ENCODE measurements around the gene CFAP74.

DNA sequence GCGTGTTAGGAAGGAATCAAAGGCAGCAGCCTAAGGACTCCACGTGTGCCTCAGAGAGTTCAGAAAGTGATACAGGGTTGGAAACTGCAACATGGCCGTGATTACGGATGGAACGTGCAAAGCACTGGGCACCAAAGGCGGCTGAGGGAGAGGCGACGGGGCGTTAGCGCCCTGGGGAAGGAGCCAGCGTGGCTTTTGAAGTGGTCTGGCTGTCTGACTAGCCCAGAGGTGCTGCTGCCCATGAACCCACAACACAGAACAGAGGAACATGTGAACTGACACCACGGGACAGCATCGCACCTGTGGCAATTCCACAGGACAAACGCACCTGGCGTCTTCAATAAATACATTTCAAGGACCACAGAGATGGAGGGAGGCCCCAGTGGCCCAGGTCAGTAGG is 66.5 kb downstream of the CFAP74 start:
- TF ChIP-seq, protein P1, sequence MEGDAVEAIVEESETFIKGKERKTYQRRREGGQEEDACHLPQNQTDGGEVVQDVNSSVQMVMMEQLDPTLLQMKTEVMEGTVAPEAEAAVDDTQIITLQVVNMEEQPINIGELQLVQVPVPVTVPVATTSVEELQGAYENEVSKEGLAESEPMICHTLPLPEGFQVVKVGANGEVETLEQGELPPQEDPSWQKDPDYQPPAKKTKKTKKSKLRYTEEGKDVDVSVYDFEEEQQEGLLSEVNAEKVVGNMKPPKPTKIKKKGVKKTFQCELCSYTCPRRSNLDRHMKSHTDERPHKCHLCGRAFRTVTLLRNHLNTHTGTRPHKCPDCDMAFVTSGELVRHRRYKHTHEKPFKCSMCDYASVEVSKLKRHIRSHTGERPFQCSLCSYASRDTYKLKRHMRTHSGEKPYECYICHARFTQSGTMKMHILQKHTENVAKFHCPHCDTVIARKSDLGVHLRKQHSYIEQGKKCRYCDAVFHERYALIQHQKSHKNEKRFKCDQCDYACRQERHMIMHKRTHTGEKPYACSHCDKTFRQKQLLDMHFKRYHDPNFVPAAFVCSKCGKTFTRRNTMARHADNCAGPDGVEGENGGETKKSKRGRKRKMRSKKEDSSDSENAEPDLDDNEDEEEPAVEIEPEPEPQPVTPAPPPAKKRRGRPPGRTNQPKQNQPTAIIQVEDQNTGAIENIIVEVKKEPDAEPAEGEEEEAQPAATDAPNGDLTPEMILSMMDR (IDR thresholded peaks at IDR 0.05), result no peak
- TF ChIP-seq POLR2A (IDR thresholded peaks at IDR 0.05), result no peak

All from testis (tissue), 2 donors.